Vagina (tissue), 2 donors: ENCODE results near the gene RASGEF1C. TPM values are rescaled to one million over a fixed set of nuclear protein-coding genes. Genes with fewer than 3 reads are reported as not detected.

Experiments
- DNase-seq, 2 donors: peaks; one replicate each; pipeline ENCODE4 v3.0.0-alpha.2; 2017; ENCODE audit errors: extremely low spot score in 2 of 2
- H3K27ac ChIP-seq: fragments of 200-600 bp; sonication (generic); one replicate; pipeline ENCODE4 v1.5.1; 2019
- H3K27me3 ChIP-seq: fragments of 200-600 bp; sonication (generic); one replicate; pipeline ENCODE4 v1.5.1; 2019
- H3K36me3 ChIP-seq, 2 donors: fragments of 200-600 bp; sonication (generic); one replicate each; pipeline ENCODE4 v1.5.1; 2017 to 2019
- H3K4me1 ChIP-seq: fragments of 200-600 bp; sonication (generic); one replicate; pipeline ENCODE4 v1.5.1; 2019
- H3K4me3 ChIP-seq, 2 donors: fragments of 200-600 bp; sonication (generic); 1 replicate in 1 of 2; 2 replicates in 1 of 2; pipeline ENCODE4 v1.5.1; 2016 to 2019
- H3K9me3 ChIP-seq: fragments of 200-600 bp; sonication (generic); one replicate; pipeline ENCODE4 v1.5.1; 2019
- POLR2A ChIP-seq, 2 donors: fragments of 450-650 bp; IDR thresholded peaks; one replicate each; pipeline ENCODE4 v1.6.1; 2017; ENCODE audit warnings: antibody characterized with exemption in 2 of 2, mild to moderate bottlenecking in 2 of 2, moderate library complexity in 2 of 2
- POLR2AphosphoS5 ChIP-seq, 2 donors: sonication (generic); formaldehyde crosslinking; IDR thresholded peaks; one replicate each; pipeline ENCODE4 v1.9.0; 2017; ENCODE audit warnings: antibody characterized with exemption in 2 of 2, mild to moderate bottlenecking in 2 of 2, low read depth in 1 of 2; ENCODE audit not compliant: insufficient read depth in 1 of 2
- intact Hi-C: fragments of 100-400 bp; cut with DNase I; formaldehyde crosslinking; loops from one replicate; pipeline ENCODE4 v1.15.1; 2023
- total RNA-seq: library from RNA; depleted of rRNA; stranded (reverse); fragments of >200 nt; gene quantifications from one replicate; pipeline ENCODE4 v1.2.3, GENCODE V29; 2016
- TF ChIP-seq, protein P1 (sequence below), 3 experiments: fragments of 450-650 bp in 2 of 3; fragments of 200-600 bp in 1 of 3; sonication (generic) in 1 of 3; IDR thresholded peaks; one replicate each; pipeline ENCODE4 v1.5.1; 2017 to 2019; ENCODE audit warnings: antibody characterized with exemption in 3 of 3, mild to moderate bottlenecking in 2 of 3, moderate library complexity in 2 of 3

RASGEF1C gene
- total RNA-seq, 1 donor from 2014 or later: 2.5 TPM

DNA sequence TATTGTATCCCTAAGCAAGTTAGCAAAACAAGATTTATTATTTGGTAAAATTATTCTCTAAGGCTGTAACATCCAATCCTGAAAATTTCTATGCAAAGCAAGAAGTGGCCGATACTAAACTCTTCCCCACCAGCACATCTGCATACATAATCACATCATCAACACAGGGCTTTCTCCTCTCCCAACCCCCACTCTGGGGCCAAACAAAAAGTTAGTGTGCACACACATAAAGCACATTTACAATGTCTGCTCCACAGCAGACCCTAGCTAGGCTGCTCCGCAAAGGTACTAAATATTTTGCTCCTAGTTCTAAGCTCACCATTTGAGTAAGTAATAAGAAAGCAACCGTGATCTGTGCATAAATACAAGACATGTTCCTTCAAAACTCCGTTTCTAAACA is 141.0 kb downstream of the RASGEF1C start:
- no peaks in the 10 kb centered on the region for H3K9me3 ChIP-seq
- intact Hi-C loops: no loop called here
- no peak overlapping the region for H3K4me3 ChIP-seq
- no peaks in the 10 kb centered on the region for H3K27me3 ChIP-seq
- H3K4me1 ChIP-seq: peaks cover 27% of the 10 kb centered on the region
- H3K27ac ChIP-seq: no peak overlapping the region
- H3K36me3 ChIP-seq: no peaks in the 10 kb centered on the region
- DNase-seq: no peak
- no peak for TF ChIP-seq POLR2A (IDR thresholded peaks at IDR 0.05)
- no peak for TF ChIP-seq POLR2AphosphoS5 (IDR thresholded peaks at IDR 0.05; ENCODE audit: insufficient read depth in 1 of 2, low read depth in 1 of 2)
- TF ChIP-seq, protein P1, sequence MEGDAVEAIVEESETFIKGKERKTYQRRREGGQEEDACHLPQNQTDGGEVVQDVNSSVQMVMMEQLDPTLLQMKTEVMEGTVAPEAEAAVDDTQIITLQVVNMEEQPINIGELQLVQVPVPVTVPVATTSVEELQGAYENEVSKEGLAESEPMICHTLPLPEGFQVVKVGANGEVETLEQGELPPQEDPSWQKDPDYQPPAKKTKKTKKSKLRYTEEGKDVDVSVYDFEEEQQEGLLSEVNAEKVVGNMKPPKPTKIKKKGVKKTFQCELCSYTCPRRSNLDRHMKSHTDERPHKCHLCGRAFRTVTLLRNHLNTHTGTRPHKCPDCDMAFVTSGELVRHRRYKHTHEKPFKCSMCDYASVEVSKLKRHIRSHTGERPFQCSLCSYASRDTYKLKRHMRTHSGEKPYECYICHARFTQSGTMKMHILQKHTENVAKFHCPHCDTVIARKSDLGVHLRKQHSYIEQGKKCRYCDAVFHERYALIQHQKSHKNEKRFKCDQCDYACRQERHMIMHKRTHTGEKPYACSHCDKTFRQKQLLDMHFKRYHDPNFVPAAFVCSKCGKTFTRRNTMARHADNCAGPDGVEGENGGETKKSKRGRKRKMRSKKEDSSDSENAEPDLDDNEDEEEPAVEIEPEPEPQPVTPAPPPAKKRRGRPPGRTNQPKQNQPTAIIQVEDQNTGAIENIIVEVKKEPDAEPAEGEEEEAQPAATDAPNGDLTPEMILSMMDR (IDR thresholded peaks at IDR 0.05): no peak

DNA sequence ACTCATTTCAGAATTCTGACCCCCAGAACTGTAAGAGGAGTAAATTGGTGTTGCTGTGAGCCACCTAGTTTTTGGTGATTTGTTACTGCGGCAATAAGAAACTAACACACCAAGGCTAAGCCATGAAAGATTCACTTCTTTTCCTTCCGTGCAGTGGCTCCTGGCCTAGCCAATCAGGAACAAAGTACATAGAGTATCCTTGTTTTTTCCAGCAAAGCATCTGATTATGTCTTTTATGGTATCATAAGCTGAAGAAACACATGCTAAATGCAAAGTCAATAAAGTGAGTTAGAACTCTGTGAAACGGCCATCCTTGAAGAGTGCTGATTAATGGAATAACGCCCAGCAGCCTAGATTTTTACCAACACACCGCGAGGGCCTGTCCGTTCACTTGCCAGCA is 148.8 kb downstream of the RASGEF1C start:
- no peaks in the 10 kb centered on the region for H3K27me3 ChIP-seq
- no peak for DNase-seq
- H3K4me3 ChIP-seq: no peak overlapping the region
- intact Hi-C loops: no loop called here
- no peaks in the 10 kb centered on the region for H3K9me3 ChIP-seq
- H3K4me1 ChIP-seq: no peaks in the 10 kb centered on the region
- TF ChIP-seq POLR2AphosphoS5 (IDR thresholded peaks at IDR 0.05; ENCODE audit: insufficient read depth in 1 of 2, low read depth in 1 of 2) (no peak), POLR2A (IDR thresholded peaks at IDR 0.05) (no peak)
- TF ChIP-seq, protein P1 (IDR thresholded peaks at IDR 0.05): no peak
- no peaks in the 10 kb centered on the region for H3K36me3 ChIP-seq
- H3K27ac ChIP-seq: no peak overlapping the region

DNA sequence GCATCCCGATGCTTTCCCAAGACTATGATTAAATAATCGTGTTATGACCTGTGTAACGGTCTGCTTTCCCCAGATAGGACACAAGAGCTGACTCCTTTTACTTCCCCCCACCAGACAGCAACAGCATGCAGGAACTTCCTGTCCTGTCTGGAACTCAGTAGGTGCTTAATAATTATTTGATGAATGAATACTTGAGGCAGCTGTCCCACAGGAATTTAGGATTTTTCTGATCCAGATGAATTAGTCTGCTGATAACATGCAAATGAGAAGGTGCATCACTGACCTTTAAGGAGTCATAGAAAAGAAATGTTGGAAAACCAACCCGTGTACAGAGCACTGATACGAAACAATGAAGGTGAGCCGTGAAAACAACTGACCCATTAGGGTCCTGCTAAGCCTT is 149.7 kb downstream of the RASGEF1C start:
- H3K9me3 ChIP-seq: no peaks in the 10 kb centered on the region
- no peaks in the 10 kb centered on the region for H3K36me3 ChIP-seq
- intact Hi-C loops: no loop called here
- H3K4me1 ChIP-seq: no peaks in the 10 kb centered on the region
- DNase-seq: no peak
- TF ChIP-seq POLR2AphosphoS5 (IDR thresholded peaks at IDR 0.05; ENCODE audit: insufficient read depth in 1 of 2, low read depth in 1 of 2): no peak
- TF ChIP-seq POLR2A (IDR thresholded peaks at IDR 0.05): no peak
- TF ChIP-seq, protein P1 (IDR thresholded peaks at IDR 0.05): no peak
- H3K4me3 ChIP-seq: no peak overlapping the region
- H3K27ac ChIP-seq: no peak overlapping the region
- no peaks in the 10 kb centered on the region for H3K27me3 ChIP-seq

GRCh38 chr5:180056153-180056552 is 152.9 kb downstream of the RASGEF1C start:
- no peaks in the 10 kb centered on the region for H3K9me3 ChIP-seq
- no peaks in the 10 kb centered on the region for H3K27me3 ChIP-seq
- intact Hi-C loops: no loop called here
- TF ChIP-seq, protein P1 (IDR thresholded peaks at IDR 0.05): no peak
- TF ChIP-seq POLR2AphosphoS5 (IDR thresholded peaks at IDR 0.05; ENCODE audit: insufficient read depth in 1 of 2, low read depth in 1 of 2): no peak
- TF ChIP-seq POLR2A (IDR thresholded peaks at IDR 0.05): no peak
- no peak overlapping the region for H3K27ac ChIP-seq
- DNase-seq: no peak
- H3K36me3 ChIP-seq: no peaks in the 10 kb centered on the region
- H3K4me3 ChIP-seq: no peak overlapping the region
- H3K4me1 ChIP-seq: peaks cover 13% of the 10 kb centered on the region

GRCh38 chr5:180054226-180054625 is 154.8 kb downstream of the RASGEF1C start:
- no peak for DNase-seq
- Histone ChIP-seq H3K4me1 (peaks cover 21% of the 10 kb centered on the region), H3K9me3 (no peaks in the 10 kb centered on the region), H3K27me3 (no peaks in the 10 kb centered on the region), H3K27ac (no peak overlapping the region), H3K4me3 (no peak overlapping the region), H3K36me3 (no peaks in the 10 kb centered on the region)
- intact Hi-C loops: no loop called here
- TF ChIP-seq, protein P1 (IDR thresholded peaks at IDR 0.05): no peak
- TF ChIP-seq POLR2AphosphoS5 (IDR thresholded peaks at IDR 0.05; ENCODE audit: insufficient read depth in 1 of 2, low read depth in 1 of 2) (no peak), POLR2A (IDR thresholded peaks at IDR 0.05) (no peak)
